ENCODE data around the gene TAF5. TPM values are rescaled to one million over a fixed set of nuclear protein-coding genes. Genes with fewer than 3 reads are reported as not detected.

Gene TAF5
- total and polyA plus RNA-seq, 7 donors: 2.9 to 5.2 (median 3.8) TPM

DNA sequence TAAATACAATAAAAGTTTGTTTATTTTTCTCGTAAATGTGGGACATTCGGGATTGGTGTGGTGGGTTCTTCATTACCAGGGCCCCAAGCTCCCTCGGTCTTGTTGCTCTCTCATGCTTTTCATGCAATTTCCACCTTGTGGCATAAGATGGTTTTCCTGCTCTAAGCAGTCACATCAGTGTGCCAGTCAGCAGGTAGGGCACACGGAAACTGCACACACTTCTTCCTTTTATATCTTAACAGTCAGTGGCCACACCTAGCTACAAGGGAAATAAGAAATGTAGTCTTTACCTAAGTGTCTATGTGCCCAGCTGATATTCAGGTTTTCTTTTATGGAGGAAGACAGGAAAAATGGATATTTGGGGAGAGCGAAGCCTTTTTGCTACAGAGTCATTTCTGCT is 6.5 kb downstream of the TAF5 start:
- ATAC-seq: no peak
- DNase-seq: no peak
- H3K36me3 ChIP-seq (ENCODE audit: insufficient read depth in 1 of 2, low read depth in 1 of 2): peaks cover 9 to 62% of the 10 kb centered on the region in 2 donors
- 94 to 96% (median 96%) methylated on average over 5 of the region's 5 CpGs for WGBS, 3 donors
- intact Hi-C loops (cut with DNase I): no loop called here
- no peaks in the 10 kb centered on the region for H3K27me3 ChIP-seq (ENCODE audit: insufficient read depth in 3 of 3, low read length in 2 of 3)
- TF ChIP-seq CTCF (IDR thresholded peaks at IDR 0.05): no peak
- peaks cover 4% of the 10 kb centered on the region for H3K4me1 ChIP-seq
- no peak overlapping the region for H3K27ac ChIP-seq
- H3K9me3 ChIP-seq: no peaks in the 10 kb centered on the region
- no peak overlapping the region for H3K4me3 ChIP-seq

DNA sequence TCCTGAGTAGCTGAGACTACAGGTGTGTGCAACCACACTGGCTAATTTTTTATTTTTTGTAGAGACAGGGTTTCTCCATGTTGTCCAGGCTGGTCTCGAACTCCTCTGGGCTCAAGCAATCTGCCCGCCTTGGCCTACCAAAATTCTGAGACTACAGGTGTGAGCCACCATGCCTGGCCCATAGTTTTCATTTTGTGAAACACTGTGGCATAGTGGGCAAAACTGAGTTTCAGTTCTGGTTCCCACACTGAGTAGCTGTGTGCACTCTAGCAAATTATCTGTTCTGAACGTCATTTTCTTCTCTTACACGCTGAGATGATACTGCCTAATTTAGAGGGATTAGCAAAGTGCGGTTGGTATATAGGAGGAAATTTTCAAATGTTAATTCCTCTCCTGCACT is 15.0 kb downstream of the TAF5 start:
- intact Hi-C loops (cut with DNase I): no loop called here
- 94 to 97% (median 94%) methylated on average over 5 of the region's 5 CpGs for WGBS, 3 donors
- Histone ChIP-seq H3K4me3 (no peak overlapping the region), H3K36me3 (ENCODE audit: insufficient read depth in 1 of 2, low read depth in 1 of 2) (peaks cover under 1 to 100% of the 10 kb centered on the region in 2 donors), H3K27me3 (ENCODE audit: insufficient read depth in 3 of 3, low read length in 2 of 3) (no peaks in the 10 kb centered on the region), H3K9me3 (no peaks in the 10 kb centered on the region), H3K27ac (no peak overlapping the region), H3K4me1 (no peaks in the 10 kb centered on the region)
- TF ChIP-seq CTCF (IDR thresholded peaks at IDR 0.05): no peak
- ATAC-seq (no peak), DNase-seq (no peak)

GRCh38 chr10:103394180-103394579 is 26.4 kb downstream of the TAF5 start:
- H3K36me3 ChIP-seq (ENCODE audit: insufficient read depth in 1 of 2, low read depth in 1 of 2): peaks cover under 1 to 62% of the 10 kb centered on the region in 2 donors
- TF ChIP-seq CTCF (IDR thresholded peaks at IDR 0.05): no peak

DNA sequence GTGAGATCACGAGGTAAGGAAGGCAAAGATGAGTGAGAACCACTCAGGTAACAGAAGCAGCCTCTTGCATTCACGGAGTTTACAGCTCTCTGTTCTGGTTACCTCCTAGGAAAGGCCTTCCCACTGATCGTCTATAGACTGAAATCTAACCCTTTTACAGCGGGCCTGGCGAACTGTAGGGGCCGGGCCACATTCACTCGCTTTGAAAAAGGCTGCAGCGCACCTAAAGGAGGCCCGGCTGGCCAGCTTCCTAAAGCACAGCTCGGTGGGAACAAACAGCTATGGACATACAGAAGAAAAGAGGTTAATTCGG is 27.9 kb downstream of the TAF5 start:
- DNase-seq (peak in 1 of 2 donors; percentile 58), ATAC-seq (peak; percentile 7 to 39 (median 25))
- Histone ChIP-seq H3K36me3 (ENCODE audit: insufficient read depth in 1 of 2, low read depth in 1 of 2) (peaks cover 12 to 62% of the 10 kb centered on the region in 2 donors), H3K4me3 (peak overlapping the region; percentile 77), H3K27ac (peak overlapping the region; percentile 93), H3K4me1 (peaks cover 31% of the 10 kb centered on the region), H3K27me3 (ENCODE audit: insufficient read depth in 3 of 3, low read length in 2 of 3) (no peaks in the 10 kb centered on the region), H3K9me3 (no peaks in the 10 kb centered on the region)
- 2 to 3% (median 2%) methylated on average over 11 of the region's 11 CpGs for WGBS, 3 donors
- intact Hi-C loops (cut with DNase I): no loop called here
- TF ChIP-seq CTCF (IDR thresholded peaks at IDR 0.05): no peak

More at GRCh38 chr10:103394180-103394579, 26.4 kb downstream of the TAF5 start:
- ATAC-seq (no peak), DNase-seq (no peak)
- WGBS, 3 donors: 80 to 85% (median 83%) methylated on average over 14 of the region's 14 CpGs
- Histone ChIP-seq H3K27ac (no peak overlapping the region), H3K9me3 (no peaks in the 10 kb centered on the region), H3K4me3 (peak overlapping the region; percentile 77), H3K27me3 (ENCODE audit: insufficient read depth in 3 of 3, low read length in 2 of 3) (no peaks in the 10 kb centered on the region), H3K4me1 (peaks cover 31% of the 10 kb centered on the region)
- intact Hi-C loops (cut with DNase I): no loop called here

DNA sequence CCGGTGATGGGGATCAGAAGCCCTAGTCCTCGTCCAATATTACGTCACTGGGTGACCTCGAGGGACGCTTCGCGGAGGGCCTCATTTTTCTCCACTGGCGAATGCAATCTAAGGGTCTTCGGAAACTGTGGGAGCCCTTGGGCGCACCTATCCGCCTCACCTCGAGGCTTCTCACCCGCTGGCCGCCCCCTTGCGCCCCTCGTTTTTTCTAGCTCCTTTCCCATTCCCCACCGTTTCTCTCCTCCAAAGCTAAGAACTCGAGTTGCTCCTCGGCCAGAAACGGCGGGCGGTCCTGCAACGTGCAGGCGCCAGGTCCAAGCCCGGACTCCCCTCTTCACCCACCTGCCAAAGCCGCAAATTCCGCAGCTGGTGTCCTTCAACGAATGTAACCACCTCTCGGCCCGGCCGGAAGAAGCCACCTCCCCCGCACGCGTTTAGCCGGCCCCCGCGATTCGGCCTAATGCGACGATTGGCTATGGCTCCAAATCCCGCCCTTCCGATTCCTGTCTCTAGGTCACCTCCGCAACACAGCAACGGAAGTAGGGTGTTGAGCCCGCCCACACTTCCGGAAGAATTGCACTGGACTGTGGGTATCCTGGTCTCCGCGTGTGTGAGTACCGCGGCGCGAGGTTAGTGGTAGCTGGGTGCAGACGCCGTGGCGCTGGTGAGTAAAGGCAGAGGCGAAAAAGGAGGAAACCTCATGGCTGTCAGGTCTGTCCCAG is 28.5 kb downstream of the TAF5 start, which contains the start of the genes ATP5MK and PDCD11:
ATP5MK (minus strand) TSS at position 409 of the 722 bp plus-strand sequence. CDS start 4,018 bp downstream, outside the sequence.
PDCD11 (plus strand) TSS at position 560 of the 722 bp plus-strand sequence. CDS start 1,801 bp downstream, outside the sequence.
- Histone ChIP-seq H3K27me3 (ENCODE audit: insufficient read depth in 3 of 3, low read length in 2 of 3) (no peaks in the 10 kb centered on the region), H3K9me3 (no peaks in the 10 kb centered on the region), H3K4me3 (peak within 1 kb of the TSS; percentile 77), H3K4me1 (peaks cover 31% of the 10 kb centered on the region), H3K27ac (peak within 1 kb of the TSS; percentile 93), H3K36me3 (ENCODE audit: insufficient read depth in 1 of 2, low read depth in 1 of 2) (peaks cover 13 to 62% of the 10 kb centered on the region in 2 donors)
- ATAC-seq (peak; percentile 99 to 100 (median 100)), DNase-seq (peak; percentile 98 to 99)
- intact Hi-C loops (cut with DNase I): no loop called here
- no peak for TF ChIP-seq CTCF (IDR thresholded peaks at IDR 0.05)
- WGBS, 3 donors: 0% methylated on average over 56 of the region's 56 CpGs
